ENCODE results near the gene MFSD11.

DNA sequence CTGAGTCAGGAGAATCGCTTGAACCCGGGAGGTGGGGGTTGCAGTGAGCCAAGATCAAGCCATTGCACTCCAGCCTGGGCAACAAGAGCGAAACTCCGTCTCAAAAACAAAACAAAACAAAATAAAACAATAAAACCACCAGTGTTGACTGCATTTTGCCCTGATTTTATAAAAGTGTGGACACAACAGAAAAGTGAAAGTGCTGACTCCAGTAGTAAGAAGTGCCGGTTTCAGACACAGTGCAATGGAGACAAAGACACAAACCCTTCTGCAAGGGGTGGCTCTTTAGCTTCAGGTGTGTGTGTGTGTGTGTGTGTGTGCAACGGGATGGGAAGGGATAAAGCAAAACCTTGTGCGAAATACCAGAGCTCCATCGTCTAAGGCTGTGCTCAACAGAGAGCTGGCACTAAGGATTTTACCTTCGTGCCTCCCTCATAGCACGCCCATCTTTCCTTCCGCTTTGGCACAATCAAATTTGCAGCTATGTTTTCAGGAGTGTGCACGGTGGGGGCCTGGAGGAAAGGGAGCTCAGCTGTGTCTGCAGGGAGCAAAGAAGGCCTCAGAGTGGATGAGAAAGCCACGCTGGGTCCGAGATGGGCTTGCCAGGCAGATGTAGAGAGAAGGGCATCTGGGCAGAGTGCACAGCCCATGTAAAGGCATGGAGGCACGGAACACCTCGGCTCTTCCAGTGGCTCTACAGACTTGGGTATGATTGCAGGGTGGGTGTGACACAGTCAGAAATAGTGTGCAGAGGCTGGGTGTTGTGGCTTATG, 42.7 kb upstream of the MFSD11 start:
- TF ChIP-seq, protein P1, sequence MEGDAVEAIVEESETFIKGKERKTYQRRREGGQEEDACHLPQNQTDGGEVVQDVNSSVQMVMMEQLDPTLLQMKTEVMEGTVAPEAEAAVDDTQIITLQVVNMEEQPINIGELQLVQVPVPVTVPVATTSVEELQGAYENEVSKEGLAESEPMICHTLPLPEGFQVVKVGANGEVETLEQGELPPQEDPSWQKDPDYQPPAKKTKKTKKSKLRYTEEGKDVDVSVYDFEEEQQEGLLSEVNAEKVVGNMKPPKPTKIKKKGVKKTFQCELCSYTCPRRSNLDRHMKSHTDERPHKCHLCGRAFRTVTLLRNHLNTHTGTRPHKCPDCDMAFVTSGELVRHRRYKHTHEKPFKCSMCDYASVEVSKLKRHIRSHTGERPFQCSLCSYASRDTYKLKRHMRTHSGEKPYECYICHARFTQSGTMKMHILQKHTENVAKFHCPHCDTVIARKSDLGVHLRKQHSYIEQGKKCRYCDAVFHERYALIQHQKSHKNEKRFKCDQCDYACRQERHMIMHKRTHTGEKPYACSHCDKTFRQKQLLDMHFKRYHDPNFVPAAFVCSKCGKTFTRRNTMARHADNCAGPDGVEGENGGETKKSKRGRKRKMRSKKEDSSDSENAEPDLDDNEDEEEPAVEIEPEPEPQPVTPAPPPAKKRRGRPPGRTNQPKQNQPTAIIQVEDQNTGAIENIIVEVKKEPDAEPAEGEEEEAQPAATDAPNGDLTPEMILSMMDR (IDR thresholded peaks at IDR 0.05), result no peak
- TF ChIP-seq EP300 (IDR thresholded peaks at IDR 0.05; ENCODE audit: low read depth), result no peak
